Measurements from ENCODE around the gene RPS25. TPM values are rescaled to one million over a fixed set of nuclear protein-coding genes. Genes with fewer than 3 reads are reported as not detected.

Gene RPS25
- total and polyA plus RNA-seq, 12 donors = 743 to 1,607 (median 838) TPM

DNA sequence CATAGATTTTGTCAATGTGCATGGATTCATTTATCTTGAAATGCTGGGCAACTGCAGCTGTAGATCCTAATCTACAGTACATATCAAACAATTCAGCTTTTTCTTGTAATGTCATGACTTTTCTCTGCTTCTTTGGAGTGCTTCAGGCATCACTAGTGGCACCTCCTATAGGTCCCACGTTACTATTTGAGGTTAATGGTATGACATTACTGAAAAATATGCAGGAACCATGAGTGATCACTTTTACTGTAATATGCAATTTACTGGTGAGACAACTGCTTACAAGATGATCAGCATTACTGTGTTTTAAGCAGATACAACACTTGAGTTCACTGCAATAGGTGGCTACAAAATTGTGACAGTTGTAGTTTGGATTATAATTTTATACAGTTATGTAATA lies 17.2 kb downstream of the RPS25 start:
- 61 to 73% methylated on average over 1 of the region's 1 CpG for WGBS, 2 donors
- intact Hi-C loops (cut with DNase I) = no loop called here
- peaks cover 4 to 36% (median 26%) of the 10 kb centered on the region in 9 donors for H3K4me1 ChIP-seq
- no peak for ATAC-seq
- H3K36me3 ChIP-seq = peaks cover 0 to 71% (median 36%) of the 10 kb centered on the region in 9 donors
- no peak overlapping the region for H3K4me3 ChIP-seq
- TF ChIP-seq, protein P1, sequence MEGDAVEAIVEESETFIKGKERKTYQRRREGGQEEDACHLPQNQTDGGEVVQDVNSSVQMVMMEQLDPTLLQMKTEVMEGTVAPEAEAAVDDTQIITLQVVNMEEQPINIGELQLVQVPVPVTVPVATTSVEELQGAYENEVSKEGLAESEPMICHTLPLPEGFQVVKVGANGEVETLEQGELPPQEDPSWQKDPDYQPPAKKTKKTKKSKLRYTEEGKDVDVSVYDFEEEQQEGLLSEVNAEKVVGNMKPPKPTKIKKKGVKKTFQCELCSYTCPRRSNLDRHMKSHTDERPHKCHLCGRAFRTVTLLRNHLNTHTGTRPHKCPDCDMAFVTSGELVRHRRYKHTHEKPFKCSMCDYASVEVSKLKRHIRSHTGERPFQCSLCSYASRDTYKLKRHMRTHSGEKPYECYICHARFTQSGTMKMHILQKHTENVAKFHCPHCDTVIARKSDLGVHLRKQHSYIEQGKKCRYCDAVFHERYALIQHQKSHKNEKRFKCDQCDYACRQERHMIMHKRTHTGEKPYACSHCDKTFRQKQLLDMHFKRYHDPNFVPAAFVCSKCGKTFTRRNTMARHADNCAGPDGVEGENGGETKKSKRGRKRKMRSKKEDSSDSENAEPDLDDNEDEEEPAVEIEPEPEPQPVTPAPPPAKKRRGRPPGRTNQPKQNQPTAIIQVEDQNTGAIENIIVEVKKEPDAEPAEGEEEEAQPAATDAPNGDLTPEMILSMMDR (IDR thresholded peaks at IDR 0.05) = no peak
- H3K27ac ChIP-seq = no peak overlapping the region
- DNase-seq = no peak
- H3K27me3 ChIP-seq = no peaks in the 10 kb centered on the region
- no peaks in the 10 kb centered on the region for H3K9me3 ChIP-seq

DNA sequence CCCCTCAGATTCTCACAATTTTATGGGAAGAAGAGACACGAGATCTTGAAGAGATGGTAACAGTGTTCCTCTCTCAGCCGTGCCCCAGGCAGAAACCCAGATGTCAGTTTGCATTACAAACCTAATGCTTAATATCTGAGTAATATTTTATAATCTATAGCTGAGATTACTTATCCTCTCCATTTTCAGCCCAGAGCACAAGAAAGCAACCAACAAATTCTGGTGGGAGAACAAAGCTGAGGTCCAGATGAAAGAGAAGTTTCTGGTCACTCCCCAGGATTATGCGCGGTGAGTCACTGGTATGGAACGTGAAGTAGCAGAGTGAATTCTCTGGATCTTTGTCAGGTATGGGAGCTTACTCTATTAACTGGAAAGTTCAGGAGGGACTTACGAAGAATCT lies 19.3 kb downstream of the RPS25 start:
- Histone ChIP-seq H3K4me3 (peak overlapping the region in 9 of 10 donors; percentile 74 to 100 (median 85)), H3K36me3 (peaks cover 0 to 50% (median 36%) of the 10 kb centered on the region in 9 donors), H3K27me3 (no peaks in the 10 kb centered on the region), H3K27ac (peak overlapping the region in 8 of 10 donors; percentile 80 to 91 (median 89)), H3K9me3 (no peaks in the 10 kb centered on the region), H3K4me1 (peaks cover 4 to 36% (median 26%) of the 10 kb centered on the region in 9 donors)
- ATAC-seq = no peak
- TF ChIP-seq, protein P1 (IDR thresholded peaks at IDR 0.05) = no peak
- no peak for DNase-seq
- WGBS, 2 donors = 58 to 60% methylated on average over 6 of the region's 6 CpGs
- intact Hi-C loops (cut with DNase I) = no loop called here

DNA sequence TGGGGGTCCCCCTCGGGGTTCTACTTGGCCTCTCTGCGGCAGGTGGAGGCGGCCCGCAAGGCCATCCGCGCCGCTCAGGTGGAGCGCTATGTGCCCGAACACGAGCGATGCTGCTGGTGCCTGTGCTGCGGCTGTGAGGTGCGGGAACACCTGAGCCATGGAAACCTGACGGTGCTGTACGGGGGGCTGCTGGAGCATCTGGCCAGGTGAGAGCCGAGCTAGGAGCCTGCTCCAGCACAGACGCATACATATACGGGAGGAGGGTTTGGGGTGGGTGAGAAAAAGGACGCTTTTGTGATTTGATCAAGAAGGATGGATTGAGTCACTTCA lies 19.8 kb downstream of the RPS25 start:
- Histone ChIP-seq H3K27me3 (no peaks in the 10 kb centered on the region), H3K4me3 (peak overlapping the region; percentile 74 to 100 (median 82)), H3K9me3 (no peaks in the 10 kb centered on the region), H3K27ac (peak overlapping the region; percentile 16 to 91 (median 89)), H3K36me3 (peaks cover 0 to 45% (median 36%) of the 10 kb centered on the region in 9 donors), H3K4me1 (peaks cover 4 to 36% (median 26%) of the 10 kb centered on the region in 9 donors)
- ATAC-seq (peak in 7 of 8 donors; percentile 5 to 45 (median 22)), DNase-seq (peak in 1 of 2 donors; percentile 13)
- WGBS, 2 donors = 1 to 3% methylated on average over 19 of the region's 19 CpGs
- intact Hi-C loops (cut with DNase I) = no loop called here
- TF ChIP-seq, protein P1 (IDR thresholded peaks at IDR 0.05) = no peak

- ATAC-seq (peak; percentile 99 to 100 (median 100)), DNase-seq (peak; percentile 96 to 98)
- peaks cover 4 to 36% (median 26%) of the 10 kb centered on the region in 9 donors for H3K4me1 ChIP-seq
- WGBS, 2 donors = 0 to 1% methylated on average over 54 of the region's 54 CpGs
- no peaks in the 10 kb centered on the region for H3K27me3 ChIP-seq
- H3K4me3 ChIP-seq = peak within 1 kb of the TSS; percentile 74 to 100 (median 82)
- no peaks in the 10 kb centered on the region for H3K9me3 ChIP-seq
- H3K36me3 ChIP-seq = peaks cover 0 to 40% (median 31%) of the 10 kb centered on the region in 9 donors
- TF ChIP-seq, protein P1 (IDR thresholded peaks at IDR 0.05) = peak in 3 of 9 donors; percentile 26 to 33 (median 30)
- H3K27ac ChIP-seq = peak within 1 kb of the TSS; percentile 16 to 91 (median 89)
- intact Hi-C loops (cut with DNase I) = no loop called here
Observed at GRCh38 chr11:118997627-118998387, 20.3 kb downstream of the RPS25 start, which contains the start of gene CENATAC. CENATAC (plus strand) TSS chr11:118998138; CDS start chr11:118998198, 60 bp downstream.

Measured in heart right ventricle (tissue), 16 donors.